Testis (tissue), 3 donors: Measurements from ENCODE around the gene SLX4IP. TPM values are rescaled to one million over a fixed set of nuclear protein-coding genes. Genes with fewer than 3 reads are reported as not detected.

Source experiments
- DNase-seq: peaks from one replicate; pipeline ENCODE4 v3.0.0-alpha.2; 2019
- H3K27ac ChIP-seq, 2 donors: fragments of 200-600 bp; sonication (generic); one replicate each; pipeline ENCODE4 v1.5.1; 2019
- H3K27me3 ChIP-seq: fragments of 200-600 bp; sonication (generic); one replicate; pipeline ENCODE4 v1.5.1; 2019
- H3K36me3 ChIP-seq: fragments of 200-600 bp; sonication (generic); one replicate; pipeline ENCODE4 v1.5.1; 2017; ENCODE audit warnings: low read depth; ENCODE audit errors: missing control alignments
- H3K4me1 ChIP-seq: fragments of 200-600 bp; sonication (generic); one replicate; pipeline ENCODE4 v1.5.1; 2019
- H3K4me3 ChIP-seq, 2 donors: fragments of 200-600 bp; sonication (generic); one replicate each; pipeline ENCODE4 v1.5.1; 2017 to 2019
- H3K9me3 ChIP-seq: fragments of 200-600 bp; sonication (generic); one replicate; pipeline ENCODE4 v1.5.1; 2017
- CTCF ChIP-seq, 3 experiments: fragments of 450-650 bp in 2 of 3; fragments of 200-600 bp in 1 of 3; sonication (generic) in 1 of 3; IDR thresholded peaks; one replicate each; pipeline ENCODE4 v1.5.1; 2016 to 2019; ENCODE audit warnings: antibody characterized with exemption in 3 of 3, mild to moderate bottlenecking in 2 of 3, moderate library complexity in 1 of 3
- POLR2A ChIP-seq: fragments of 450-650 bp; IDR thresholded peaks from one replicate; pipeline ENCODE4 v1.6.1; 2017; ENCODE audit warnings: antibody characterized with exemption, mild to moderate bottlenecking, moderate library complexity
- WGBS, 2 donors: methylation state at CpG; one replicate each; pipeline ENCODE4 v1.1.5; 2018; 5-methylcytosine and 5-hydroxymethylcytosine counted together
- intact Hi-C: fragments of 100-400 bp; cut with DNase I; formaldehyde crosslinking; loops from one replicate; pipeline ENCODE4 v1.15.1; 2023; ENCODE audit warnings: low total_unique reads
- polyA plus RNA-seq: library from polyadenylated mRNA; stranded (reverse); fragments of 350-450 nt; fragmentation: Illumina TruSeq; extraction: RNeasy Lipid Tissue Mini Kit (QIAGEN cat#74804); gene quantifications from one replicate; pipeline ENCODE4 v1.2.3, GENCODE V29; 2014; ENCODE audit warnings: low read depth, low replicate concordance; ENCODE audit not compliant: insufficient read depth
- total RNA-seq, 2 donors: library from RNA; depleted of rRNA; stranded (reverse); fragments of >200 nt; gene quantifications; one replicate each; pipeline ENCODE4 v1.2.3, GENCODE V29; 2016

SLX4IP gene
- total and polyA plus RNA-seq, 3 donors from 2014 or later, result 3.8 to 10.8 (median 9.7) TPM

GRCh38 chr20:10404959-10405530 lies 30.1 kb upstream of the SLX4IP start:
- Histone ChIP-seq H3K4me3 (no peak overlapping the region), H3K27ac (no peak overlapping the region), H3K27me3 (no peaks in the 10 kb centered on the region), H3K4me1 (no peaks in the 10 kb centered on the region), H3K9me3 (no peaks in the 10 kb centered on the region), H3K36me3 (no peaks in the 10 kb centered on the region)
- DNase-seq, result no peak
- no peak for TF ChIP-seq CTCF (IDR thresholded peaks at IDR 0.05)
- no peak for TF ChIP-seq POLR2A
- intact Hi-C loops, result no loop called here
- 49 to 56% methylated on average over 4 of the region's 4 CpGs for WGBS, 2 donors

GRCh38 chr20:10408108-10408813 lies 26.8 kb upstream of the SLX4IP start:
- Histone ChIP-seq H3K9me3 (no peaks in the 10 kb centered on the region), H3K27ac (no peak overlapping the region), H3K4me1 (no peaks in the 10 kb centered on the region), H3K36me3 (no peaks in the 10 kb centered on the region), H3K27me3 (no peaks in the 10 kb centered on the region), H3K4me3 (no peak overlapping the region)
- TF ChIP-seq POLR2A (no peak), CTCF (IDR thresholded peaks at IDR 0.05) (no peak)
- WGBS, 2 donors, result 93 to 98% methylated on average over 2 of the region's 2 CpGs
- intact Hi-C loops, result no loop called here
- no peak for DNase-seq

- no peak overlapping the region for H3K27ac ChIP-seq
- H3K27me3 ChIP-seq, result no peaks in the 10 kb centered on the region
- no peaks in the 10 kb centered on the region for H3K36me3 ChIP-seq
- 89 to 96% methylated on average over 1 of the region's 1 CpG for WGBS, 2 donors
- intact Hi-C loops, result no loop called here
- TF ChIP-seq POLR2A (no peak), CTCF (IDR thresholded peaks at IDR 0.05) (no peak)
- no peak overlapping the region for H3K4me3 ChIP-seq
- H3K4me1 ChIP-seq, result no peaks in the 10 kb centered on the region
- no peak for DNase-seq
- H3K9me3 ChIP-seq, result no peaks in the 10 kb centered on the region
Measured at GRCh38 chr20:10411673-10412072, 23.4 kb upstream of the SLX4IP start.

GRCh38 chr20:10412591-10413408 lies 22.3 kb upstream of the SLX4IP start:
- intact Hi-C loops, result no loop called here
- H3K27me3 ChIP-seq, result no peaks in the 10 kb centered on the region
- WGBS, 2 donors, result 73 to 83% methylated on average over 5 of the region's 5 CpGs
- no peak overlapping the region for H3K27ac ChIP-seq
- no peaks in the 10 kb centered on the region for H3K36me3 ChIP-seq
- no peak overlapping the region for H3K4me3 ChIP-seq
- no peak for TF ChIP-seq POLR2A
- TF ChIP-seq CTCF (IDR thresholded peaks at IDR 0.05), result no peak
- no peaks in the 10 kb centered on the region for H3K9me3 ChIP-seq
- DNase-seq, result no peak
- H3K4me1 ChIP-seq, result no peaks in the 10 kb centered on the region
